Liver (tissue), 3 donors: ENCODE results near the gene RAP2C.

Experiments
- CTCF ChIP-seq: fragments of 150-350 bp; IDR thresholded peaks from 2 replicates; pipeline ENCODE4 v1.5.1; 2017; ENCODE audit warnings: improper control_type of control experiment, low read depth, low read length; ENCODE audit not compliant: missing input control
- GABPA ChIP-seq, 2 donors: IDR thresholded peaks in 1 of 2; conservative IDR thresholded peaks in 1 of 2; 2 replicates each; pipeline ENCODE4 v1.6.1; 2016; ENCODE audit warnings: antibody characterized with exemption in 2 of 2, mild to moderate bottlenecking in 1 of 2, moderate library complexity in 1 of 2
- REST ChIP-seq: IDR thresholded peaks from 2 replicates; pipeline ENCODE4 v1.6.1; 2016; ENCODE audit warnings: antibody characterized with exemption, mild to moderate bottlenecking
- YY1 ChIP-seq: IDR thresholded peaks from 2 replicates; pipeline ENCODE4 v1.6.1; 2016; ENCODE audit warnings: antibody characterized with exemption, mild to moderate bottlenecking
- donor health status: healthy.
- donor health status: healthy.

GRCh38 chrX:132204629-132205028 is 14.6 kb downstream of the RAP2C start:
- TF ChIP-seq CTCF (no peak), GABPA (IDR thresholded peaks at IDR 0.05 in 1 of 2, conservative IDR thresholded peaks at IDR 0.05 in 1 of 2) (no peak), YY1 (no peak), REST (no peak)
